ENCODE measurements around the gene CFAP221. TPM values are rescaled to one million over a fixed set of nuclear protein-coding genes. Genes with fewer than 3 reads are reported as not detected.

Gene CFAP221
- polyA plus RNA-seq, 2 of the 4 experiments (the other 2 are of a cell fraction) = 0.17 to 0.30 TPM

DNA sequence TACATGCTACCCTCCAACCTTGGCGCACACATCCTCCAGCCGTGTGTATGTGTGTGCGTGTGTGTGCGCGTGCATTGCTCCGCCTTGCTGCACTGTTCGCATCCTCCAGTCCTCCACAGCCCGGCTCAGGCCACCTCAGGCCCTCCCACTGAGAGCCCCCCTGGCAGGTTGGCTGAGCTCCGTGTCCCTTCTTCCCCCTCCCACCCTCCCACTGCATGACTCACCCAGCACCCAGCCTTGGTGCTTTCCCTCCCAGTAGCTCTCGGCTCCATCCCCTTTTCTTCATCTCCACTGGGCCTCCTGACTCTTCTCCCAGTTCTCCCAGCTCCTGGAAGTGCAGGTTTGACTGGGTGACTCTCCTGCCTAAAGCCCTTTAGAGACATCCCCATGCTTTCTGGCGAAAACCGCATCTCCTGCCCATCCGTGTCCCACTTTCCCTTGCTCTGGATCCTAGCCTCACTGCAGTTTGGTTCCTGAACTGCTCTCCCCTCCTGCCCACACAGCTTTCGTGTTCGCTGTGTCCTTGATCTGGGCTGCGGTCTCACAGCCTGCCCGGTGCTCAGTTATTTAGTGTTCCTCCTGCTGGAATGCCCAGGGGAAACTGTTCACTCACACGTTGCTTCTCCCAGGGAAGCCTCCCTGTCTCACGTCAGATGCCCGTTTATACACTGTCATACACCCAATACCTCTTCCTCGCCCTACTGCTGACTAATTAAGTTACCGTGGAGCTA is 139.6 kb downstream of the CFAP221 start:
- Histone ChIP-seq H3K4me2 (no peak overlapping the region), H3K9me3 (no peaks in the 10 kb centered on the region), H3K4me1 (peaks cover 13% of the 10 kb centered on the region), H3K27ac (no peak overlapping the region), H3K4me3 (no peak overlapping the region)
- DNase-seq (ENCODE audit: low read depth in 1 of 2, low spot score in 1 of 2) = no peak
- CTCF ChIA-PET = interaction anchor here (1.1 kb wide), 1 partner anchor 25 kb away, joined by 3 read pairs; no protein-coding TSS in a partner anchor
- POLR2A ChIA-PET = no interaction called here
- WGBS (ENCODE audit: missing lambda C conversion rate) = 80% methylated on average over 22 of the region's 22 CpGs
- FAIRE-seq = no peak
- ATAC-seq = no peak
- TF ChIP-seq, protein P1, sequence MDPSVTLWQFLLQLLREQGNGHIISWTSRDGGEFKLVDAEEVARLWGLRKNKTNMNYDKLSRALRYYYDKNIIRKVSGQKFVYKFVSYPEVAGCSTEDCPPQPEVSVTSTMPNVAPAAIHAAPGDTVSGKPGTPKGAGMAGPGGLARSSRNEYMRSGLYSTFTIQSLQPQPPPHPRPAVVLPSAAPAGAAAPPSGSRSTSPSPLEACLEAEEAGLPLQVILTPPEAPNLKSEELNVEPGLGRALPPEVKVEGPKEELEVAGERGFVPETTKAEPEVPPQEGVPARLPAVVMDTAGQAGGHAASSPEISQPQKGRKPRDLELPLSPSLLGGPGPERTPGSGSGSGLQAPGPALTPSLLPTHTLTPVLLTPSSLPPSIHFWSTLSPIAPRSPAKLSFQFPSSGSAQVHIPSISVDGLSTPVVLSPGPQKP (IDR thresholded peaks at IDR 0.05; ENCODE audit: low read depth, low read length) = no peak
- TF ChIP-seq RCOR1 (IDR thresholded peaks at IDR 0.05; ENCODE audit: low read depth, low read length) = no peak
- no peak for TF ChIP-seq GATA3 (IDR thresholded peaks at IDR 0.05; ENCODE audit: borderline replicate concordance)
- TF ChIP-seq NPAS2 (CRISPR knock-in tag; IDR thresholded peaks at IDR 0.05; ENCODE audit: borderline replicate concordance) = no peak

DNA sequence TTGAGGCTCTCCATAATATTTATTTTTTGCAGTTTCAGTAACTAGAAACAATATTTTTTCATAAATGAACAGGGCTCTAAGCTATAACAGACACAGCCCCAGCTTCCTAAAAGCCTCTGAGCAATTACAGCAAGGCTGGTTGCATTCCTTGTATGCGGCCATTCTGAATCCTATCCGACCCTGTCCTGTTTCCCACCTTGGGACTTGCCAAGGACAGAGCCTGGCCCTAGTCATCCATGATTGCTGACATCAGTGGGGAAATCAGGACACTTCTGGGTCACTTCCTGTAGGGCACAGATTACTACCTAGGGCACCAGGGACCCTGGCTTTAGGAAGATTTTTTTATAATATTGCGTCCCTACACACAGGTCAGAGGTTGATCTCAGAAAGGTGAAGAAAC is 140.3 kb downstream of the CFAP221 start:
- no peak for ATAC-seq

DNA sequence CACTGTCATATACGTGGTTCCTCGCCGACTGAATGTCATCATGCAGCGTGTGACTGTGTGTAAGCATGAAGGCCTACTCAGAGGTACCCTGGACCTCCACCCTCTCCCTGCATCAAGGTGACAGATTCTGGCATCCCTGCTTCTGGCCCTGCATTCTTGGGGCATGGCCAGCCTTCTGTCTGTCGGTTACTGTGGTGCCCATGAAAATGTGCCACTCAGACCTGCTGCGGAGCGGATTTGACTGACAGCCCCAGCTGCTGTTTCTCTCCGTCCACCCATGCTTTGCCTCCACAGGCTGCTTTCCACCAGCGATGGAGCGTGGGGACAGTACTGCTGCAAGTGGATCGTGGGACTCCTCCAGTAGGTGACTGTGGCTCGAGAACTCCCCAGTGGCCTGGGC is 144.4 kb downstream of the CFAP221 start:
- no peak for ATAC-seq
- H3K4me3 ChIP-seq = no peak overlapping the region
- no peak overlapping the region for H3K27ac ChIP-seq
- 83% methylated on average over 12 of the region's 12 CpGs for WGBS (ENCODE audit: missing lambda C conversion rate)
- H3K9me3 ChIP-seq = no peaks in the 10 kb centered on the region
- ChIA-PET POLR2A (no interaction called here), CTCF (no interaction called here)
- 0 out of 3 replicates have a peak, but pooled peaks cover 4% of the 10 kb centered on the region for H3K4me1 ChIP-seq
- DNase-seq (ENCODE audit: low read depth in 1 of 2, low spot score in 1 of 2) = no peak
- no peak for TF ChIP-seq CHD4 (IDR thresholded peaks at IDR 0.05; ENCODE audit: borderline replicate concordance)
- no peak for TF ChIP-seq RCOR1 (IDR thresholded peaks at IDR 0.05; ENCODE audit: low read depth, low read length)
- no peak for TF ChIP-seq FOSB (CRISPR knock-in tag; IDR thresholded peaks at IDR 0.05)
- TF ChIP-seq HOXB13 (CRISPR knock-in tag; IDR thresholded peaks at IDR 0.05; ENCODE audit: low read depth) = no peak
- no peak for TF ChIP-seq MYC (IDR thresholded peaks at IDR 0.05; ENCODE audit: borderline replicate concordance, low read length)
- no peak for TF ChIP-seq NPAS2 (CRISPR knock-in tag; IDR thresholded peaks at IDR 0.05; ENCODE audit: borderline replicate concordance)
- no peak for TF ChIP-seq CHD2 (IDR thresholded peaks at IDR 0.05; ENCODE audit: low read length, partially characterized antibody)
- TF ChIP-seq, protein P2, sequence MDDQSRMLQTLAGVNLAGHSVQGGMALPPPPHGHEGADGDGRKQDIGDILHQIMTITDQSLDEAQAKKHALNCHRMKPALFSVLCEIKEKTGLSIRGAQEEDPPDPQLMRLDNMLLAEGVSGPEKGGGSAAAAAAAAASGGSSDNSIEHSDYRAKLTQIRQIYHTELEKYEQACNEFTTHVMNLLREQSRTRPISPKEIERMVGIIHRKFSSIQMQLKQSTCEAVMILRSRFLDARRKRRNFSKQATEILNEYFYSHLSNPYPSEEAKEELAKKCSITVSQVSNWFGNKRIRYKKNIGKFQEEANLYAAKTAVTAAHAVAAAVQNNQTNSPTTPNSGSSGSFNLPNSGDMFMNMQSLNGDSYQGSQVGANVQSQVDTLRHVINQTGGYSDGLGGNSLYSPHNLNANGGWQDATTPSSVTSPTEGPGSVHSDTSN (IDR thresholded peaks at IDR 0.05) = no peak
- no peak for TF ChIP-seq KDM1A (IDR thresholded peaks at IDR 0.05; ENCODE audit: low read depth)
- no peak for FAIRE-seq
- no peak overlapping the region for H3K4me2 ChIP-seq

More for the DNA sequence above, 140.3 kb downstream of the CFAP221 start:
- FAIRE-seq = no peak
- no peak overlapping the region for H3K27ac ChIP-seq
- H3K4me1 ChIP-seq = peaks cover 13% of the 10 kb centered on the region
- no peaks in the 10 kb centered on the region for H3K9me3 ChIP-seq
- no peak overlapping the region for H3K4me3 ChIP-seq
- no peak overlapping the region for H3K4me2 ChIP-seq
- no peak for TF ChIP-seq HOXB13 (CRISPR knock-in tag; IDR thresholded peaks at IDR 0.05; ENCODE audit: low read depth)
- no peak for TF ChIP-seq EP300 (IDR thresholded peaks at IDR 0.05)
- no peak for TF ChIP-seq NR3C1 (IDR thresholded peaks at IDR 0.05)
- no peak for TF ChIP-seq NPAS2 (CRISPR knock-in tag; IDR thresholded peaks at IDR 0.05; ENCODE audit: borderline replicate concordance)
- no peak for TF ChIP-seq MAFK (IDR thresholded peaks at IDR 0.05; ENCODE audit: partially characterized antibody)
- ChIA-PET CTCF (no interaction called here), POLR2A (no interaction called here)
- WGBS (ENCODE audit: missing lambda C conversion rate) = 85% methylated on average over 3 of the region's 3 CpGs
- no peak for DNase-seq (ENCODE audit: low read depth in 1 of 2, low spot score in 1 of 2)

DNA sequence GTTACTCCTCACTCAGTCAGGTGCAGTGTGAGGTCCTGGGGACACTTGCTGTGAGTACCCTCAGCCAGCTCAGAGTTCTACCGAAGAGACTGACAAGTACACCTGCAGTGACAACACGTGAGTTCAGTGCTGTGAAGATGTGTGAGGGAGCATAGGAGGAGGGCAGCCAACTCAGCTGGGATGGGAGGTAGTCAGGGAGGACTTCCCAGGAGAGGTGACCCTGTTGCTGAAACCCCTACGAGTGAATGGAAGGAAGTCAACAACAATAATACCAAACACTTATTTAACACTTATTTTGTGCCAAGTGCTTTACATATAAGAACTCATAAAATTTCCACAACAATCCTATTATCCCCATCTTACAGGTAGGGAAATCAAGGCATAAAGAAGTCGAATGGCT is 145.0 kb downstream of the CFAP221 start:
- Histone ChIP-seq H3K4me3 (no peak overlapping the region), H3K4me1 (no peaks in the 10 kb centered on the region), H3K27ac (no peak overlapping the region), H3K9me3 (no peaks in the 10 kb centered on the region), H3K4me2 (no peak overlapping the region)
- no peak for DNase-seq (ENCODE audit: low read depth in 1 of 2, low spot score in 1 of 2)
- no peak for FAIRE-seq
- POLR2A ChIA-PET = no interaction called here
- TF ChIP-seq CBX2 (IDR thresholded peaks at IDR 0.05; ENCODE audit: borderline replicate concordance, low read depth) = no peak
- TF ChIP-seq JUNB (IDR thresholded peaks at IDR 0.05) = no peak
- TF ChIP-seq, protein P1 (IDR thresholded peaks at IDR 0.05; ENCODE audit: low read depth, low read length) = no peak
- TF ChIP-seq ZFP36 (IDR thresholded peaks at IDR 0.05; ENCODE audit: borderline replicate concordance, partially characterized antibody) = no peak
- TF ChIP-seq, protein P2 (IDR thresholded peaks at IDR 0.05) = no peak
- no peak for TF ChIP-seq PHF8 (IDR thresholded peaks at IDR 0.05; ENCODE audit: borderline replicate concordance, low read depth)
- TF ChIP-seq FOSB (CRISPR knock-in tag; IDR thresholded peaks at IDR 0.05) = no peak
- no peak for TF ChIP-seq ZNF302 (CRISPR knock-in tag; IDR thresholded peaks at IDR 0.05)
- TF ChIP-seq CEBPB (IDR thresholded peaks at IDR 0.05) = no peak
- no peak for ATAC-seq
- 63% methylated on average over 4 of the region's 4 CpGs for WGBS (ENCODE audit: missing lambda C conversion rate)
- CTCF ChIA-PET = no interaction called here

Measured in A549 (cell line).